Upper lobe of right lung (tissue), 1 donor: ENCODE results near the gene SMARCAD1. TPM values are rescaled to one million over a fixed set of nuclear protein-coding genes. Genes with fewer than 3 reads are reported as not detected.

Experiments
- ATAC-seq: fragments of 200-7000 bp; cut with Tn5 transposase; one replicate; pipeline ENCODE4 v1.9.1; 2020; ENCODE audit warnings: mild to moderate bottlenecking, moderate library complexity
- DNase-seq: peaks from one replicate; pipeline ENCODE4 v3.0.0-alpha.2; 2020
- H3K27ac ChIP-seq: fragments of 200-600 bp; one replicate; pipeline ENCODE4 v1.8.0; 2022
- H3K27me3 ChIP-seq: fragments of 200-600 bp; one replicate; pipeline ENCODE4 v1.8.0; 2022; ENCODE audit warnings: mild to moderate bottlenecking
- H3K36me3 ChIP-seq: fragments of 200-600 bp; one replicate; pipeline ENCODE4 v1.8.0; 2022
- H3K4me1 ChIP-seq: fragments of 200-600 bp; one replicate; pipeline ENCODE4 v1.8.0; 2022
- H3K4me3 ChIP-seq: fragments of 200-600 bp; one replicate; pipeline ENCODE4 v1.8.0; 2022; ENCODE audit warnings: mild to moderate bottlenecking
- H3K9me3 ChIP-seq: fragments of 200-600 bp; one replicate; pipeline ENCODE4 v1.8.0; 2022
- CTCF ChIP-seq: fragments of 200-600 bp; IDR thresholded peaks from one replicate; pipeline ENCODE4 v1.8.0; 2022; ENCODE audit warnings: antibody characterized with exemption
- intact Hi-C: fragments of 100-400 bp; cut with DNase I; formaldehyde crosslinking; loops from one replicate; pipeline ENCODE4 v1.11.0; 2022
- total RNA-seq: library from RNA; stranded (reverse); fragmentation: NEBNext Ultra II Directional; extraction: Animal tissue kit (Norgen Biotek cat#: 25700); gene quantifications from one replicate; pipeline ENCODE4 v1.2.1, GENCODE V29; 2021
- donor health status: DM: no; HTN: yes; CAD: no; lungs with severe emphysema.

Gene SMARCAD1
- total RNA-seq, 1 donor from 2014 or later: 21.0 TPM

- intact Hi-C loops: no loop called here
- peaks cover 18% of the 10 kb centered on the region for H3K36me3 ChIP-seq
- H3K4me3 ChIP-seq: no peak overlapping the region
- DNase-seq (no peak), ATAC-seq (no peak)
- no peaks in the 10 kb centered on the region for H3K4me1 ChIP-seq
- no peak for TF ChIP-seq CTCF
- H3K9me3 ChIP-seq: no peaks in the 10 kb centered on the region
- no peak overlapping the region for H3K27ac ChIP-seq
- no peaks in the 10 kb centered on the region for H3K27me3 ChIP-seq
Observed at GRCh38 chr4:94256828-94257227, 49.2 kb downstream of the SMARCAD1 start.

- DNase-seq: no peak
- no peak overlapping the region for H3K4me3 ChIP-seq
- H3K9me3 ChIP-seq: no peaks in the 10 kb centered on the region
- no peak for ATAC-seq
- peaks cover 10% of the 10 kb centered on the region for H3K36me3 ChIP-seq
- TF ChIP-seq CTCF: no peak
- H3K27ac ChIP-seq: no peak overlapping the region
- intact Hi-C loops: no loop called here
- no peaks in the 10 kb centered on the region for H3K27me3 ChIP-seq
- no peaks in the 10 kb centered on the region for H3K4me1 ChIP-seq
Observed at GRCh38 chr4:94262163-94263016, 54.7 kb downstream of the SMARCAD1 start.

- Histone ChIP-seq H3K27ac (no peak overlapping the region), H3K4me1 (no peaks in the 10 kb centered on the region), H3K9me3 (no peaks in the 10 kb centered on the region), H3K27me3 (no peaks in the 10 kb centered on the region), H3K4me3 (no peak overlapping the region), H3K36me3 (peaks cover 29% of the 10 kb centered on the region)
- intact Hi-C loops: no loop called here
- ATAC-seq: no peak
- no peak for TF ChIP-seq CTCF
- DNase-seq: no peak
Observed at GRCh38 chr4:94267037-94267436, 59.4 kb downstream of the SMARCAD1 start.

- DNase-seq (no peak), ATAC-seq (no peak)
- H3K9me3 ChIP-seq: no peaks in the 10 kb centered on the region
- TF ChIP-seq CTCF: no peak
- intact Hi-C loops: no loop called here
- no peaks in the 10 kb centered on the region for H3K27me3 ChIP-seq
- no peaks in the 10 kb centered on the region for H3K4me1 ChIP-seq
- no peak overlapping the region for H3K27ac ChIP-seq
- peaks cover 58% of the 10 kb centered on the region for H3K36me3 ChIP-seq
- H3K4me3 ChIP-seq: no peak overlapping the region
Observed at GRCh38 chr4:94271248-94271647, 63.6 kb downstream of the SMARCAD1 start.

- no peak overlapping the region for H3K27ac ChIP-seq
Observed at GRCh38 chr4:94274912-94275311, 67.2 kb downstream of the SMARCAD1 start.

More at GRCh38 chr4:94274912-94275311, 67.2 kb downstream of the SMARCAD1 start:
- intact Hi-C loops: no loop called here
- Histone ChIP-seq H3K4me3 (no peak overlapping the region), H3K36me3 (peaks cover 93% of the 10 kb centered on the region), H3K9me3 (no peaks in the 10 kb centered on the region), H3K27me3 (no peaks in the 10 kb centered on the region), H3K4me1 (no peaks in the 10 kb centered on the region)
- no peak for TF ChIP-seq CTCF
- DNase-seq (no peak), ATAC-seq (no peak)
